A549 (cell line): ENCODE data around the gene AQP7. TPM values are rescaled to one million over a fixed set of nuclear protein-coding genes. Genes with fewer than 3 reads are reported as not detected.
"Not testable (repeated sequence)": the region's sequence is repeated elsewhere in the genome, so short reads cannot be mapped to it uniquely, and the experiment has no call there.

Experiments
- ATAC-seq, 2 experiments: fragments of 200-7000 bp in 1 of 2; fragments of >200 bp in 1 of 2; cut with Nextera tagmentation in 1 of 2; cut with Tn5 transposase in 1 of 2; 3 replicates each; pipeline versions ENCODE4 v1.8.0 to v1.9.1; 2018 to 2020; ENCODE audit warnings: mild to moderate bottlenecking in 1 of 2, moderate library complexity in 1 of 2
- CTCF ChIA-PET: fragments of 300-600 bp; sonication (Branson Sonifier 250); formaldehyde crosslinking; extraction: SDS; loops from one replicate; lab custom pipeline; 2021; ENCODE audit warnings: antibody characterized with exemption, inconsistent platforms; lab: Yijun Ruan, JAX
- POLR2A ChIA-PET: fragments of 350-600 bp; formaldehyde crosslinking; extraction: SDS; loops from one replicate; lab custom pipeline; 2021; ENCODE audit warnings: antibody characterized with exemption, inconsistent platforms; lab: Yijun Ruan, JAX
- DNase-seq, 2 experiments: peaks; one replicate each; pipeline versions ENCODE4 v3.0.0 to v3.0.0-alpha.2; 2011 to 2016; ENCODE audit warnings: low read depth in 1 of 2, low spot score in 1 of 2
- FAIRE-seq: peaks from 2 replicates; lab custom pipeline; 2011; peaks lifted over from hg19 to GRCh38; lab: Jason Lieb, UNC
- H3K27ac ChIP-seq, 2 experiments: fragments of >200 bp; sonication (Bioruptor Twin); formaldehyde crosslinking; 3 replicates each; pipeline ENCODE4 v1.5.1; 2016 to 2017
- H3K4me1 ChIP-seq: fragments of >200 bp; sonication (Bioruptor Twin); formaldehyde crosslinking; 3 replicates; pipeline ENCODE4 v1.6.1; 2016
- H3K4me2 ChIP-seq: fragments of >200 bp; sonication (Bioruptor Twin); formaldehyde crosslinking; 3 replicates; pipeline ENCODE4 v1.6.1; 2016
- H3K4me3 ChIP-seq: fragments of >200 bp; sonication (Bioruptor Twin); formaldehyde crosslinking; 3 replicates; pipeline ENCODE4 v1.5.1; 2016
- H3K9me3 ChIP-seq: fragments of >200 bp; sonication (Bioruptor Twin); formaldehyde crosslinking; 3 replicates; pipeline ENCODE4 v1.6.1; 2016
- ATOH8 ChIP-seq: fragments of 250-450 bp; sonication (Bioruptor Pico); IDR thresholded peaks from 2 replicates; pipeline ENCODE4 v1.5.0; 2020; ENCODE audit warnings: low read depth, mild to moderate bottlenecking, moderate library complexity
- BCL3 ChIP-seq: fragments of >200 bp; sonication (Bioruptor Twin); formaldehyde crosslinking; IDR thresholded peaks from 3 replicates; pipeline ENCODE4 v1.6.1; 2016
- CEBPB ChIP-seq, 2 experiments: fragments of >200 bp in 1 of 2; sonication (Bioruptor Twin) in 1 of 2; formaldehyde crosslinking in 1 of 2; IDR thresholded peaks; 2 replicates each; pipeline ENCODE4 v1.6.1; 2012 to 2016
- EHF ChIP-seq: fragments of 250-450 bp; sonication (Bioruptor Pico); IDR thresholded peaks from 2 replicates; pipeline ENCODE4 v1.5.0; 2020; ENCODE audit warnings: mild to moderate bottlenecking
- EP300 ChIP-seq, 2 experiments: fragments of >200 bp; sonication (Bioruptor Twin); formaldehyde crosslinking; IDR thresholded peaks; 2 replicates in 1 of 2; 3 replicates in 1 of 2; pipeline ENCODE4 v1.6.1; 2016 to 2017
- FOXS1 ChIP-seq: fragments of 250-450 bp; sonication (Bioruptor Pico); IDR thresholded peaks from 2 replicates; pipeline ENCODE4 v1.5.0; 2020; ENCODE audit warnings: mild to moderate bottlenecking, moderate library complexity
- GATA3 ChIP-seq: IDR thresholded peaks from 2 replicates; pipeline ENCODE4 v1.6.1; 2012; ENCODE audit warnings: borderline replicate concordance
- HMGXB4 ChIP-seq: fragments of 250-450 bp; sonication (Bioruptor Pico); IDR thresholded peaks from 2 replicates; pipeline ENCODE4 v1.5.0; 2021; ENCODE audit warnings: mild to moderate bottlenecking, moderate library complexity, borderline replicate concordance
- HOXB13 ChIP-seq: fragments of 250-450 bp; sonication (Bioruptor Pico); IDR thresholded peaks from 2 replicates; pipeline ENCODE4 v1.5.0; 2020; ENCODE audit warnings: low read depth, mild to moderate bottlenecking, moderate library complexity
- JUNB ChIP-seq: fragments of >200 bp; sonication (Bioruptor Twin); formaldehyde crosslinking; IDR thresholded peaks from 2 replicates; pipeline ENCODE4 v1.6.1; 2016
- KDM5A ChIP-seq: fragments of 200-600 bp; sonication (generic); IDR thresholded peaks from 2 replicates; pipeline ENCODE4 v1.6.1; 2016; ENCODE audit warnings: antibody characterized with exemption, mild to moderate bottlenecking
- MAFK ChIP-seq: fragments of 450-650 bp; IDR thresholded peaks from 2 replicates; pipeline ENCODE4 v1.6.1; 2014; ENCODE audit not compliant: partially characterized antibody
- NPAS2 ChIP-seq: fragments of 250-450 bp; sonication (Bioruptor Pico); IDR thresholded peaks from 2 replicates; pipeline ENCODE4 v1.8.0; 2022; ENCODE audit warnings: mild to moderate bottlenecking, moderate library complexity, borderline replicate concordance
- POLR2A ChIP-seq: IDR thresholded peaks from 2 replicates; pipeline ENCODE4 v1.6.1; 2012; ENCODE audit warnings: mild to moderate bottlenecking, low read length
- POLR2AphosphoS2 ChIP-seq: conservative IDR thresholded peaks from 2 replicates; pipeline ENCODE4 v1.6.1; 2012; ENCODE audit warnings: low read length, improper control_type of control experiment, inconsistent platforms
- RCOR1 ChIP-seq: fragments of 150-350 bp; IDR thresholded peaks from 2 replicates; pipeline ENCODE4 v1.6.1; 2014; ENCODE audit warnings: antibody characterized with exemption, low read length, low read depth
- RFX5 ChIP-seq: fragments of 450-650 bp; IDR thresholded peaks from 2 replicates; pipeline ENCODE4 v1.7.1; 2014; ENCODE audit warnings: antibody characterized with exemption, mild to moderate bottlenecking, moderate library complexity
- RNF2 ChIP-seq: fragments of 200-600 bp; sonication (generic); IDR thresholded peaks from 2 replicates; pipeline ENCODE4 v1.6.1; 2016; ENCODE audit warnings: low read depth, mild to moderate bottlenecking, antibody characterized with exemption, moderate library complexity, borderline replicate concordance
- SMC3 ChIP-seq: fragments of >200 bp; sonication (Bioruptor Twin); formaldehyde crosslinking; IDR thresholded peaks from 3 replicates; pipeline ENCODE4 v1.6.1; 2018; ENCODE audit warnings: inconsistent platforms
- TFCP2L1 ChIP-seq: fragments of 250-450 bp; sonication (Bioruptor Pico); IDR thresholded peaks from 2 replicates; pipeline ENCODE4 v1.5.0; 2021; ENCODE audit warnings: mild to moderate bottlenecking
- USF2 ChIP-seq: fragments of 450-650 bp; IDR thresholded peaks from 2 replicates; pipeline ENCODE4 v1.6.1; 2014; ENCODE audit warnings: antibody characterized with exemption
- ZC3H11A ChIP-seq: fragments of 450-650 bp; IDR thresholded peaks from 2 replicates; pipeline ENCODE4 v1.6.1; 2014; ENCODE audit warnings: antibody characterized with exemption, mild to moderate bottlenecking
- ZNF302 ChIP-seq: fragments of 250-450 bp; sonication (Bioruptor Pico); IDR thresholded peaks from 2 replicates; pipeline ENCODE4 v1.9.0; 2021; ENCODE audit warnings: inconsistent platforms, mild to moderate bottlenecking, moderate library complexity
- ZSCAN20 ChIP-seq: fragments of 250-450 bp; sonication (Bioruptor Pico); IDR thresholded peaks from 2 replicates; pipeline ENCODE4 v1.8.0; 2022; ENCODE audit warnings: mild to moderate bottlenecking, moderate library complexity
- WGBS: methylation state at CpG from one replicate; pipeline ENCODE4 v1.1.6; 2017; ENCODE audit errors: missing lambda C conversion rate; 5-methylcytosine and 5-hydroxymethylcytosine counted together
- polyA plus RNA-seq, 4 experiments: library from polyadenylated mRNA; depleted of rRNA in 3 of 4; stranded (reverse); fragments of >200 nt; fragmentation: RNase III in 1 of 4; extraction: RNeasy Plus Mini Kit Qiagen cat#74134 plus additional on column Dnase treatment in 1 of 4; gene quantifications; 2 replicates in 3 of 4; 3 replicates in 1 of 4; pipeline ENCODE4 v1.2.3, GENCODE V29; 2011 to 2017

The AQP7 gene
- polyA plus RNA-seq, 2 of the 4 experiments (the other 2 are of a cell fraction): 0.61 to 1.1 TPM

- CTCF ChIA-PET: interaction anchor here (1.1 to 3.5 kb wide), 2 partner anchors 8 to 34 kb away, joined by 3 to 39 read pairs; no protein-coding TSS in a partner anchor
- TF ChIP-seq CEBPB (IDR thresholded peaks at IDR 0.05) (no peak), POLR2AphosphoS2 (no peak), RFX5 (no peak), ZC3H11A (no peak), BCL3 (no peak), HOXB13 (CRISPR knock-in tag) (no peak), ATOH8 (CRISPR knock-in tag) (no peak), POLR2A (no peak), EHF (CRISPR knock-in tag) (no peak), KDM5A (no peak), FOXS1 (CRISPR knock-in tag) (no peak), USF2 (no peak), ZSCAN20 (CRISPR knock-in tag) (no peak), MAFK (no peak), JUNB (no peak)
- Histone ChIP-seq H3K9me3 (no peaks in the 10 kb centered on the region), H3K27ac (no peak overlapping the region), H3K4me1 (no peaks in the 10 kb centered on the region), H3K4me3 (no peak overlapping the region), H3K4me2 (no peak overlapping the region)
- ATAC-seq (no peak), DNase-seq (no peak), FAIRE-seq (no peak)
- POLR2A ChIA-PET: no interaction called here
- 84% methylated on average over 2 of the region's 2 CpGs for WGBS
Measured at GRCh38 chr9:33366979-33367480, 35.3 kb downstream of the AQP7 start.

GRCh38 chr9:33364814-33365213 is 37.6 kb downstream of the AQP7 start:
- not testable (repeated sequence) for FAIRE-seq, ATAC-seq, DNase-seq, H3K9me3 ChIP-seq, H3K4me2 ChIP-seq, H3K4me1 ChIP-seq, H3K4me3 ChIP-seq, H3K27ac ChIP-seq
- CTCF ChIA-PET: interaction anchor here (0.9 to 3.5 kb wide), 4 partner anchors 10 to 136 kb away, joined by 3 to 39 read pairs (median 4); no protein-coding TSS in a partner anchor
- 94% methylated on average over 4 of the region's 4 CpGs for WGBS
- POLR2A ChIA-PET: interaction anchor here (1.3 kb wide), 1 partner anchor 75 kb away, joined by 3 read pairs; the partner anchor contains the start of gene NFX1

- no peaks in the 10 kb centered on the region for H3K9me3 ChIP-seq
- ATAC-seq (no peak), DNase-seq (no peak), FAIRE-seq (no peak)
- no peak overlapping the region for H3K4me3 ChIP-seq
- H3K4me1 ChIP-seq: no peaks in the 10 kb centered on the region
- POLR2A ChIA-PET: interaction anchor here (1.3 kb wide), 1 partner anchor 74 kb away, joined by 3 read pairs; the partner anchor contains the start of gene NFX1
- no peak overlapping the region for H3K4me2 ChIP-seq
- 94% methylated on average over 2 of the region's 2 CpGs for WGBS
- CTCF ChIA-PET: interaction anchor here (1.2 to 3.5 kb wide), 3 partner anchors 11 to 103 kb away, joined by 3 to 39 read pairs (median 4); no protein-coding TSS in a partner anchor
- no peak overlapping the region for H3K27ac ChIP-seq
- TF ChIP-seq SMC3 (no peak), EP300 (IDR thresholded peaks at IDR 0.05) (no peak), HMGXB4 (CRISPR knock-in tag) (no peak), MAFK (no peak), GATA3 (no peak), NPAS2 (no peak), HOXB13 (CRISPR knock-in tag) (no peak), TFCP2L1 (CRISPR knock-in tag) (no peak), RNF2 (no peak), EHF (CRISPR knock-in tag) (no peak), ZNF302 (CRISPR knock-in tag) (no peak), RCOR1 (no peak)
- TF ChIP-seq, all 56 proteins: peak for 0
Measured at GRCh38 chr9:33364127-33364526, 38.2 kb downstream of the AQP7 start.

GRCh38 chr9:33358641-33359040 is 43.7 kb downstream of the AQP7 start:
- DNase-seq, ATAC-seq, H3K4me3 ChIP-seq, H3K9me3 ChIP-seq, H3K27ac ChIP-seq, H3K4me2 ChIP-seq, POLR2A ChIA-PET, FAIRE-seq, H3K4me1 ChIP-seq, CTCF ChIA-PET: not testable (repeated sequence)
- WGBS: 96% methylated on average over 3 of the region's 3 CpGs
